SK-N-DZ (cell line): ENCODE data around the gene PARN.
"Not testable (repeated sequence)": the region's sequence is repeated elsewhere in the genome, so short reads cannot be mapped to it uniquely, and the experiment has no call there.

Experiments
- DNase-seq: peaks from one replicate; pipeline ENCODE4 v3.0.0-alpha.2; 2015; ENCODE audit warnings: low spot score

Gene PARN

DNA sequence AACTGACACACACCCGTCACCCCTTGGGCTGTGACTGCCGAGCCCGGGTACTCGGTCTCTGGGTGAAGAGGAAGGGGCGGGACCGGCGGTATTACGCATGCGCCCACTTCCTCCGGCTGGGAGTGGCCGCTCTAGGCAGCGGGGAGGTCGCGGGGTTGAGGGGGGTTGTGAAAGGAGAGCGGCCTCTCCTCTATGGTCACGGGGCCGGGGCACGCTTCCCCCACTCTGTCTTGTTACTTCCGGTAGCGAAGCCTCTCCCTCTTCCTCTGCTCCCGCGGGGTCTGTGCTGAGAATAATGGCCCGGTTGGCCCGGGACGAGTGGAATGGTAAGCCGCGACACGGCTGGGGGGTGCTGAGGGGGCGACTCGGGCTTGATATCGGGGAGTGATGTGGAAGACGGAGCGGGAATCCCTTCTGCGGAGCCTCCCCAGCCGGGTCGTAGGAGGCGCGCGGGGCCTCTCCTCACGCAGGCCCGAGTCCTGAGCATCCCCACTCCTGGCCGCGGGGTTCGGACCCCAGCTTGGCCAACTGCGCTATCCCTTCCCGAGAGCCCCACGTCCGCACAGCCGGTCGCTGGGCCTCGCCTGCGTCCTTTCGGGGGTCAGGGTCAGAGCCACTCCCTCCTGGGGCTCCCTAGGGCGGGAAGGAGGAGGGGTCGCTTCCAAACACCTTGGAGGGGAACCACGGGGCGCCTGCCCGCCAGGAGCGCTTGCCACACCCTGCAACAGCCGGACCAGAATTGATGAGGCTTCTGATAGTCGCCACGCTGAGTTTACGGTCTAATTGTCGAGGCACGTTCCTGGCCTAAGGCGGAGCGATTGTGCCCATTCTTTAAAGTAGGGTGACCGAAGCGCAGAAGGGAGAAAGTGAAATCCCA lies 2.9 kb upstream of the PARN start, which contains the start of gene BFAR:
Gene BFAR, plus strand, starts transcription at position 259 of the 877 bp plus-strand sequence. CDS start 11,396 bp downstream, outside the sequence.
- peak; percentile 97 for DNase-seq

DNA sequence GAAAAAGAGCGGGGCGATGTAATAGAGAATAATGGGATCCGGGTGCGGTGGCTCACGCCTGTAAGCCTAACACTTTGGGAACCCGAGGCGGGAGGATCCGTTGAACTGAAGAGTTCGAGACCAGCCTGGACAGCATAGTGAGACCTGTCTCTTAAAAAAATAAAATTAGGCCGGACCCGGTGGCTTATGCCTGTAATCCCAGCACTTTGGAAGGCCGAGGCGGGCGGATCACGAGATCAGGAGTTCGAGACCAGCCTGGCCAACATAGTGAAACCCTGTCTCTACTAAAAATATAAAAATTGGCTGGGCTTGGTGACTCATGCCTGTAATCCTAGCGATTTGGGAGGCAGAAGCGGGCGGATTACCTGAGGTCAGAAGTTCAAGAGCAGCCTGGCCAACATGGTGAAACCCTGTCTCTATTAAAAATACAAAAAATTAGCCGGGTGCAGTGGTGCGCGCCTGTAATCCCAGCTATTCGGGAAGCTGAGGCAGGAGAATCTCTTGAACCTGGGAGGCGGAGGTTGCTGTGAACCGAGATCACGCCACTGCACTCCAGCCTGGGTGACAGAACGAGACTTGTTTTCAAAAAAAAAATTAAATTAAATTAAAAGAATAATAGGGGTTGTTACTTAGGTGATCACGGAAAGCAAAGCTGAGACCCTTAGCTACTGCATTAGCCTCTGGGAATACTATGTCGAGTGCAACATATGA lies 715 bp upstream of the PARN start:
- not testable (repeated sequence) for DNase-seq

DNA sequence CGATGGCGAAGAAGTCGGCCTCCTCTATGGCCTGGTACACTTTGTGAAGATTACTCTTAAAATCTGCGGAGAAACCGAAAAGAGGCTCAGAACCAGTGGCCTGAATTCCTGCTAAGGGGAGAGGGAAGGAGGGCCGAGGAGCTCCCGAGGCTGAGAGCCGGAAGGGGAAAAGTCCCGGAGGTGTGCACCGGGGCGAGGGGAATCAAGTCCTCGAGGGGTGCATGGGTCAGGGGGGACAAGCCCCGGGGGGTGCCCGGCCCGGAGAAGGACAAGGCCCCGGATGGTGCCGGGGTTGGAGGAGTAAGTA lies 495 bp downstream of the PARN start:
- no peak for DNase-seq

DNA sequence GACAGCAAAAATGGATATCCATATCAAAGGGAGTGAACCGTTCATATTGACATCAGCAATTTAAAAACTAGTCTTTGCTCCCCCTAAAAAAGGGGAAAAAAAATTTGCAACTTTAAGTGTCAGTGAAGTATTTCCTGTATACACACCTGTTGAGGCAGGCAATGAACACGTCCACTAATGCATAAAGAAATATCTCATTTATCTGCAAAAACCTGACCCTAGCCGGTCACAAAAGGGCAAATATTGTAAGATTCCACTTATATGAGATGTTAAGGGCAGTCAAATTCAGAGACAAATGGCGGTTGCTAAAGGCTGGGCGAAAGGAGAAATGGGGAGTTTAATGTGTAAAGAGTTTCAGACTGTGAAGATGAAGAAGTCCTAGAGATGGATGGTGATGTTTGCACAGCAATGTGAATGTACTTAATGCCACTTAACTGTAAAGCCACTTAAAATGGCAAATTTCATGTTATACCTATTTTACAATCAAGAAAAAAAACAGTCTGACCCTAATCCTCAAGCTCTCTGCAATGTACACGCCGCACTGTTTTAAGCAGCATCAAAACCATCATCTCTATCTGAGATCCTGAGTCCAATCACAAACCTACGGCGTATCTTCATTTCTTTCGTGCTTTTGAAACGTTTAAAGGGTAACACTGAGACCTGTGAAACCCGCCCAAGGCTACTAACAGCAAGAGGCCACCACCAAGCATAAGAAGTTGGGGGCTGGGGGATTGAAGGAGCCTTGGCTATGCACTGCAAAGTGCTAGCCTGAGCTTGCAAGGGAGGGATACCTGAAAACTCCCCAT lies 1.1 kb downstream of the PARN start:
- DNase-seq, result no peak

DNA sequence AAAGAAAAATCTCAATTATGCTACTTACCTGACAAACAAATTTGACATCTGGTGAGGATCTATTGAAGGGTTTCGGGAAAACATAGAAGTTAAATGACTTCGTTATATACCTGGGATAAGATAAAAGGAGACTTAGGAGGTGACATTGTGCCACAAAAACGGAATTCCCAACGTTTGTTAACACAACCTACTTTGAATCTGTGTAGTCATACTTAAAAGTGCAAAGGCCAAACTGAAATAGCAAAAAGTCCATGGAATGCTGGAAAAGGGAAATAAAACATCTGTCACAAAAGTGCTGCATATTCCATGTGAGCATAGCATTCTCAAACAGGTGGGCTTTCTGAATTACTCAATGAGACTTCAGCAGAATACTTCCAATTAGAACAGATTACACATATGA lies 3.0 kb downstream of the PARN start:
- DNase-seq, result no peak

DNA sequence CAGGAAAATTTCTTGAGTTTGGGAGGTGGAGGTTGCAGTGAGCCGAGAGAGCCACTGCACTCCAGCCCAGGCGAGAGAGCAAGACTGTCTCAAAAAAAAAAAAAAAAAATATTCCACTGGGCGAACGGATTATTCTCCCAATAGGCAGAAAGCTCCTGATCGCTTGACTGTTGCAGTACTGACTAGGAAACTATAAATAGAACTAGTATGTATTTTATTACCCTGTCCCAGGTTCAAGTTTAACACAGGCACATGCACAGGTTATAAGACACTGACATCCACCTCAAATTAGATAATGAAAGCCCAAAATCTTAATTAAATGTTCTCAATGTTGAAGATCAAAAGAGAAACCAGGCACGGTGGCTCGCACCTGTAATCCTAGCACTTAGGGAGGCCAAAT lies 11.5 kb downstream of the PARN start:
- DNase-seq, result no peak

DNA sequence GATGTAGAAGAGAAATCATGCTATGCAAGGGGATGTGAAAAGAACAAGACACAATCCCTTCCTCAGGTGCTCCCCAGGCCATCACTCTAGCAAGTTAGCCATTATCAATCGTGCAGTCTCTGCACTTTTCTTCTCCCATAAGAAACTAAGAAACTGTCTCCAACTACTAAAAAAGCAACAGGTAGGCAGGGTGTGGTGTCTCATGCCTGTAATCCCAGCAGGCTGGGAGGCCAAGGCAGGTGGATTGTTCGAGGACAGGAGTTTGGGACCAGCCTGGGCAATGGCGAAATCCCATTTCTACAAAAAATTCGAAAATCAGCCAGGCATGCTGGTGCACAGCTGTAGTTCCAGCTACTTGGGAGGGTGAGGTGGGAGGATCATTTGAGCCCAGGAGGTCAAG lies 13.8 kb downstream of the PARN start:
- no peak for DNase-seq

DNA sequence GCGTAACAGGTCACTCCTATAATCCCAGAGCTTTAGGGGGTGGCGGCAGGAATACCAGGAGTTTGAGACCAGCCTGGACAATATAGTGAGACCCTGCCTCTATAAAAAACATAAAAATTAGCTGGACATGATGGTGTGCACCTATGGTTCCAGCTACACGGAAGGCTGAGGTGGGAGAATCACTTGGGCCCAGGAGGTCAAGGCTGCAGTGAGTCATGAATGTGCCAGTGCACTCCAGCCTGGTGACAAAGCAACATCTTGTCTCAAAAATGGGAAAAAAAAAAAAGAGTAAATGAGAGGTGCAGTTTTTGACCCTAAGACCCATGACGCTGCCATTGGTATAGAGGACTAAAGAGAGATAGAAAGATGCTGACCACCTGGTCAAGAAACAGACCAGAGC lies 16.1 kb downstream of the PARN start:
- DNase-seq, result no peak

DNA sequence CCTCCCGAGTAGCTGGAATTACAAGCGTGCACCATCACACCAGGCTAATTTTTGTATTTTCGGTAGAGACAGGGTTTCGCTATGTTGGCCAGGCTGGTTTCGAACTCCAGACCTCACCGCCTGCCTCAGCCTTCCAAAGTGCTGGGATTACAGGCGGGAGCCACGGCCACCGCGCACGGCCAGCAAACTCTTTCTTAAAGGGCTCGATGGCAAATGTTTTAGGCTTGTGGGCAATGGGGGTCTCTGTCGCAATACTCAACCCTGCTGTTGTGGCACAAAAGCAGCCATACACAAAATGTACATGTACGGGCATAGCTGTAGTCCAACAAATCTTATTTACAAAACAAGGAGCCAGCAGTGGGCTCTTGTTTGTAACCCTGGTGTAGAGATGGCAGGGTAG lies 18.4 kb downstream of the PARN start:
- no peak for DNase-seq

DNA sequence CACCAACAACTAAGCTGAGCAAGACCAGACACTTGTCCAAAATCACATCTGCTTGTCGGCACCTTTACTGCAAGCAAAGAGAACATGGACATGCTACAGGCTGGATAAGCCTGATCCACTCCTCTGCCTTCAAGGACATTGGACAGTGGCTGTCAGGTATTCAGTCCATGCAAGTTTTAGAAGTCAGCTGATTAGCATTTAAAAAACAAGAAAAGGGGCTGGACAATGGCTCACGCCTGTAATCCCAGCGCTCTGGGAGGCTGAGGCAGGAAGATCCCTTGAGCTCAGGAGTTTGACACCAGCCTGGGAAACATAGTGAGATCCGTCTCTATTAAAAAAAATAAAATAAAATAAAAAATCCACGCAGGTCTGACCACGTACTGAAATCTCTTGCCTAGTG lies 20.3 kb downstream of the PARN start:
- no peak for DNase-seq

DNA sequence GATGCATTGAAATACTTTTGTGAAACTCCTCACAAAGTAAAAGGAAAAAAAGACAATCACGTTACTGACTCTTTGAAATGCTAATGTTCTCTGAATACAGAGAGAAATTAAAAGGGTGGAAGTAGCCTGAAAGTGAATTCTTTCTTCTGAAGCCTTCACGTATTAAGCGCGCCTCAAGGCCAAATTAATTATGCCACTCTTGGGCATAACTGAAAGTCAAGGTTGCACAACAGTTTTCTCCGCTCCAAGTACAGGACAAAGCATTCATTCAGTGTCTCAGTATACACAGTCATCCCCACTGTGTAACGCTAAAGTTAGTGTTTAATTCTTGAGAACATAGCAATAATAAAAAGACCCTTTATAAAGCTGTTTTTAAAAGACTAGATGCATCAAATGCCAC lies 21.5 kb downstream of the PARN start:
- DNase-seq, result no peak

DNA sequence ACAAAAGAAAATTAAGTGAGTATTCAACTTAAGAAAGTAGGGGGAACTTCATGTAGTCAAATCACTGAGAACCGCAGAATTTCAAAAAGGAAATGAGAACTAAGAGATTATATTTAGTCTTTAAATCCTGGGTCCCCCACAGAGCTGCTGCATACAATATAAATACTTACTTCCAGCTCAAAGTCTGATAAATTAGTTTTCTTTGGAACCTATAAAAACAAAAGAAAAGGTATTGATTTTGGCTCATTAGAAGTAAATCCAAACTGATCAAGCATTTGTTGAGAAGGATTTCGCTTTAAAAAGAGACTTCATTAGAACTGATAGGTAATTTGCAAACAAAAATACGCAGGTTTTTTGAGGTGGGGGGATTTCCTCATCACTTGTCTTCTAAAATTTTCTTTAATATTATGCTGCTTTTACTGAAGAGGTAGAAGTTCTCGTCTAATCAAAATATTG lies 21.9 kb downstream of the PARN start:
- no peak for DNase-seq

DNA sequence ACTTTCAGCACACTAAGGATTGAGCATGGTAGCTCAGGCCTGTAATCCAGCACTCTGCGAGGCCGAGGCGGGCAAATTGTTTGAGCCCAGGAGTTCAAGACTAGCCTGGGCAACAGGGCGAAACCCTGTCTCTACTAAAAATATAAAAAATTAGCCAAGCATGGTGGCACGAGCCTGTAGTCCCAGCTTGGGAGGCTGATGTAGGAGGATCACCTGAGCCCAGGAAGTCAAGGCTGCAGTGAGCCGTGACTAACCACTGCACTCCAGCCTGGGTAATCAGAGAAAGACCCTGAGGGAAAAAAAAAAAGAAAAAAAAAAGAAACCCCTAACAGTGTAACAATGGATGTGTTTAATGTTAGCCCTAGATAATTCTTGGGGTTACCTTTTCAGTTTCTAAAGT lies 24.0 kb downstream of the PARN start:
- DNase-seq, result no peak

DNA sequence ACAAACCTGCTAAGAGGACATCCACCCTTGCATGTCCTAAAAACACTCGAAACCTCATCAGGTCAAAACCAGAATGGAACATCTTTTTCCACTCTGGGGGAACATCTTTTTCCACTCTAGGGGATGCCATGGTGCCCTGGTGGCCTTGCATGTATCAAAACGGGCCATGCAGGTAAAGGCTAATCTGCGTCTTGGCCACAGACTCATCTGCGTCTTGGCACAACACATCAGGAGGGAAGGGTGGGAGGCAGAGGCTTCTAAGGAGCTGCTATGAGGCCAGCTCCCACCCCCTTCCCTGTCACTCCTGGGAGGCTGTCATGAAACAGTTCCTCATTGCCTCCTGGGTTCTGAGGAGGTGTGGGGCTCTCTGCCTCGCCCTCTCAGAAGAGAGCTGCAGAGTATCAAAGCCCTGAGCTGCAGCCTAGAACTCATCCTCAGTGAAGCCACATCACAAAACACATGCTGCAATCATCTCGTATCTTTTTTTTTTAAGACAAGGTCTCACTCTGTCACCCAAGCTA lies 27.6 kb downstream of the PARN start:
- no peak for DNase-seq

DNA sequence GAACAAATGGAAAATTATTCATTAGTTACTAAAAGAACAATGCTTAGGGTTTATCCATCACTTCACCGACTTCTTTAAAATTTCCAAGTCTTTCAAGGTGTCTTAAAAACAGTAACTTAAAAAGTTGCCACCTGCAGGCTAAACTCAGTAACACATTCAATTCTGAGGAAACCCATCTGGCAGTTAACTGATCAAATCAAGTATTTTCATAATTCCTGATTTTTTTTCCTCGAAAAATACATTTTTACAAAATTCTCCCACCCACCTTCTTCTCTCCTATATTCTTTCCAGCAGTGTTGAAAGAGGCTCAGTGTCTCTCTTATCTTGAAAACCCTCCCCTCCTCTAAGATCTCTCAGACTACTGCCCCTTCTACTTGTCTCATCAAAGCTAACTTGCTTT lies 29.9 kb downstream of the PARN start:
- peak; percentile 15 for DNase-seq

DNA sequence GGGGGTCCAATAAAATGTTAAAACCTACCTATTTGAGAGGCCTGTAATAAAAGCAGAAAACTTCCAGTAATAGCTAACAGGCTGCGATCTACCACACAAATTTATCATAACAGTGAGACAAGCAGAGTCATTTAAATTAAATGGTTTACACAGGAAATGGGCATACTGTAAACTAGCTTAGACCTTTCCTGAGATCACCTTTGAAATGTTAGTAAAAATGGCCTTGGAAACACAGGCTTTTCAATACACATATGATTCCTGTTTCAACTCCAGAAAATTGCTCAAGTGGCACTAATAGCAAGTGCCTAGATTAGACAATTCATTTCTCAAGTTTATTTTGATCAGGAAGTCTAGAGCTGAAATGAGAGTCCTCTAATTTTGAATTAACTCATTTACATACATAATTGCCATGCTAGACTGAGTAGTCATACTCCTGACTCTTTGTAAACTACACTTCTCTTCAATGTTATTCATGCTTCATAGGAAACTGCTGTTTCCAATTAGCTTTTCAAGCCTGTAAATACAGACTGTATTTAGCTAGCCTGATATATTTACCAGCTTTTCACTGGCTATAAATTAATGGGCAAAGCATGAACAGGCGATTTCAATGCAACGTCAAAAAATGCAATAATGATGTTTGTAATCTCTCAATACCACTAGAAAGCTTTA lies 43.3 kb downstream of the PARN start:
- no peak for DNase-seq

DNA sequence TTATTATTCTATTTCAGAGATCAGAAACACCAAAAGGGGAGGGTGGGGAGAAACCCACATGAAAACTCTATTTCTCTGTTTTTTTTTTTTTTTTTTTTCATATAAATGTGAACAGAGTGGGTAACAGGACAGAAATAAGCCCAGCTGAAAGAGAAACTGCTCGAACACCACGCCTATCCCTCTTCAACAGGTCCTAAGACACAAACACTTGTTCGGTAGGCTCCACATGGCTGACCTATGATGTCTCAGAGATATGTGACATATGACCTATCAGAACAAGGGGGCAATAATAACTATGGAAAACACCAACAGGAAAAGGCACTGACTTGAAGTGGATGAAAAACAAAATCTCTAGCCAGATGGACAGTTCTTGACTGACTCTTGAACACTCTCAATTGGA lies 44.8 kb downstream of the PARN start:
- no peak for DNase-seq

DNA sequence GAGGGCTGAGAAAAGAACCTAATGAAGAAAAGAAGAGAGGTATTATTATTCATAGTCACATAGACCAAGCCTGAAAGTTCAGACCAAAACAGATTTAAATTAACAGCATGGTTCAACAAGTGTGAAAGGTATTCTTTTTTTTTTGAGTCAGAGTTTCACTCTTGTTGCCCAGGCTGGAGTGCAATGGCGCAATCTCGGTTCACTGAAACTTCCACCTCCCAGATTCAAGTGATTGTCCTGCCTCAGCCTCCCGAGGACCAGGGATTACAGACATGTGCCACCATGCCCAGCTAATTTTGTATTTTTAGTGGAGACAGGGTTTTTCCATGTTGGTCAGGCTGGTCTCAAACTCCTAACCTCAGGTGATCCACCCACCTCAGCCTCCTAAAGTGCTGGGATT lies 49.1 kb downstream of the PARN start:
- not testable (repeated sequence) for DNase-seq

DNA sequence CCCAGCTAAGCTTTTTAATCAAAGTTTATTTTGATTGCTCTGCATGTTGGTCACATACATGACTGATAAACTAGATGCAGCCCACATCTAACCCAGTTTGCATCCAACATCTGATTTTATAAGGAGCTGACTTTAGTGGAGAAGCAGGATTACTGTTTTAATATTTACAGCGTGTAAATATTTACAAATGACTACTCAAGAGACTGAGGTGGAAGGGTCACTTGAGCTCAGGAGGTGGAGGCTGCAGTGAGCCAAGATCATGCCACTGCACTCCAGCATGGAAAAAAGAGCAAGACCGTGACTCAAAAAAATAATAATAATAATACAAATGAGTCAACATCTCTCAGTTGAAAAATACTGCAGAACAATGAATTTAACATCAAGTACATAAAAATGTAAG lies 50.8 kb downstream of the PARN start:
- DNase-seq, result no peak

DNA sequence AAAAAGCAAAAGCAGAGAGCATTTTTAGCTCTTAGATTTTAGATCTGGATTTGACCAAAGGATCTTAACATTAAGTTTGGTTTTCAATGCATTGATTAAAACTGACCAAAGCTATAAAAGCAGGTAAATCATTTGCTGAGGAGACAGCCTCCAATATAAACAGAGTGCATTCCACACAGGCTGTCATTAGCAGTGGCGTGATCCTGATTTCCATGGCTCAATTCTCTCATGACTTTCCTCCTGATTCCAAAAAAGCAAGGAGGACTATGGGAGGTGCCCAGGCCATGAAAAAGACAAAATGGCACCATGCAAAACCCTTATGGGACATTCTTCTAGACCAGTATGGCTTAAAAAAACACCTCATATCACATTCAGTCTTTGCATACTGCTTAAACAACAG lies 53.5 kb downstream of the PARN start:
- no peak for DNase-seq

DNA sequence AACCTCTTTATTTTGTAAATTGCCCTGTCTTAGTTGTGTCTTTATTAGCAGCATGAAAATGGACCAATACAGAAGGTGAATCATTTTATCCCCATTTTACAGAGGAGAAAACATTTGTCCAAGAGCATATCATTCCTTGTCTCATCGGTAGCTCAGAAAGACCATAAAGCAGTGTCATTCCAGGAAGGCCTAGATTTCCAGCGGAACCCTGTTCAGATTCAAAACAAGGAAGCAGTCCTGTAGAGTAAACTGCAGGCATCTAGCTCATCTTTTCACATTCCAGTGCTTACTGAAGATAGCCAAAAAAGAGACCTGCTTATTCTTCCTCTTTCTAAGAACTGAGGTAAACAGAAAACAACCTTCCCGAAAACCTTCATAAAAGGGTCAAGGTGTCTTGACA lies 54.0 kb downstream of the PARN start:
- DNase-seq, result no peak
